HCT116 (cell line): Measurements from ENCODE around the gene JAK1. TPM values are rescaled to one million over a fixed set of nuclear protein-coding genes. Genes with fewer than 3 reads are reported as not detected.

Source experiments
- ATAC-seq: fragments of 200-7000 bp; cut with Tn5 transposase; 2 replicates; pipeline ENCODE4 v1.9.1; 2020; ENCODE audit warnings: mild to moderate bottlenecking, moderate library complexity
- BruUV-seq: library from RNA; stranded (reverse); fragments of 400-500 nt; replicated peaks from 2 replicates; lab custom pipeline; 2021; lab: Mats Ljungman, UMichigan
- CTCF ChIA-PET: fragments of 300-600 bp; sonication (Branson Sonifier 250); formaldehyde crosslinking; loops from one replicate; lab custom pipeline; 2021; ENCODE audit warnings: antibody characterized with exemption; lab: Charles Lee
- POLR2A ChIA-PET: fragments of 300-600, 350-600 bp; sonication (Branson Sonifier 250); formaldehyde crosslinking; loops from one replicate; lab custom pipeline; 2021; ENCODE audit warnings: antibody characterized with exemption; lab: Charles Lee
- RAD21 ChIA-PET, 2 experiments: fragments of 300-600 bp; sonication (Branson Sonifier 250); formaldehyde crosslinking; loops; one replicate each; lab custom pipeline; 2023; ENCODE audit warnings: low total read pairs in 2 of 2; ENCODE audit not compliant: uncharacterized antibody in 2 of 2, unreplicated experiment in 2 of 2, low non-redundant PET in 1 of 2; lab: Charles Lee
- DNase-seq: peaks from one replicate; pipeline ENCODE4 v3.0.0-alpha.2; 2010; ENCODE audit warnings: low read depth, low spot score
- H2AFZ ChIP-seq: fragments of 200-600 bp; shearing (Covaris generic), sonication (generic); 2 replicates; pipeline ENCODE4 v1.6.1; 2017; ENCODE audit warnings: low read depth, mixed run types, mixed read lengths, antibody characterized with exemption, low read length; ENCODE audit not compliant: poor library complexity, severe bottlenecking
- H3K27ac ChIP-seq: 2 replicates; pipeline ENCODE4 v1.5.1; 2012; ENCODE audit warnings: low read depth, low read length
- H3K27me3 ChIP-seq: fragments of 200-600 bp; sonication (generic); 2 replicates; pipeline ENCODE4 v1.6.1; 2016; ENCODE audit warnings: mixed run types, low read length, mixed read lengths; ENCODE audit not compliant: insufficient read depth
- H3K36me3 ChIP-seq, 2 experiments: fragments of 200-500 bp in 1 of 2; fragments of 200-600 bp in 1 of 2; sonication (Bioruptor generic) in 1 of 2; sonication (generic) in 1 of 2; 2 replicates each; pipeline versions ENCODE4 v1.5.1 to v1.6.1; 2014 to 2016; ENCODE audit warnings: low read length in 2 of 2, inconsistent platforms in 1 of 2, mixed read lengths in 1 of 2, mixed run types in 1 of 2; ENCODE audit not compliant: insufficient read depth in 2 of 2, control insufficient read depth in 1 of 2
- H3K4me1 ChIP-seq, 2 experiments: fragments of 200-600 bp in 1 of 2; sonication (generic) in 1 of 2; 2 replicates each; pipeline versions ENCODE4 v1.5.1 to v1.6.1; 2012 to 2017; ENCODE audit warnings: low read length in 2 of 2, inconsistent platforms in 1 of 2, mild to moderate bottlenecking in 1 of 2, mixed read lengths in 1 of 2, mixed run types in 1 of 2, moderate library complexity in 1 of 2; ENCODE audit not compliant: insufficient read depth in 2 of 2, control insufficient read depth in 1 of 2
- H3K4me2 ChIP-seq: fragments of 200-600 bp; sonication (generic); 2 replicates; pipeline ENCODE4 v1.6.1; 2017; ENCODE audit warnings: mixed run types, low read length, mixed read lengths
- H3K4me3 ChIP-seq, 2 experiments: fragments of 200-600 bp in 1 of 2; sonication (generic) in 1 of 2; replicated peaks in 1 of 2; 2 replicates each; pipeline ENCODE4 v1.5.1; 2011 to 2016; ENCODE audit warnings: low read length in 2 of 2, control low read depth in 1 of 2, low read depth in 1 of 2, mild to moderate bottlenecking in 1 of 2, mixed read lengths in 1 of 2, mixed run types in 1 of 2
- H3K79me2 ChIP-seq: fragments of 200-600 bp; sonication (generic); 2 replicates; pipeline ENCODE4 v1.6.1; 2017; ENCODE audit warnings: mild to moderate bottlenecking, mixed run types, low read length, moderate library complexity, mixed read lengths; ENCODE audit not compliant: insufficient read depth
- H3K9ac ChIP-seq: fragments of 200-600 bp; sonication (generic); 2 replicates; pipeline ENCODE4 v1.6.1; 2016; ENCODE audit warnings: low read length, mixed read lengths
- H3K9me2 ChIP-seq: fragments of 200-600 bp; sonication (generic), shearing (Covaris generic); 2 replicates; pipeline ENCODE4 v1.6.1; 2017; ENCODE audit warnings: mixed run types, mild to moderate bottlenecking, moderate library complexity; ENCODE audit not compliant: insufficient read depth
- H3K9me3 ChIP-seq, 2 experiments: fragments of 200-500 bp in 1 of 2; fragments of 200-600 bp in 1 of 2; sonication (Bioruptor generic) in 1 of 2; sonication (generic) in 1 of 2; 2 replicates each; pipeline ENCODE4 v1.6.1; 2014 to 2017; ENCODE audit warnings: low read length in 2 of 2, mixed read lengths in 2 of 2, inconsistent platforms in 1 of 2, low read depth in 1 of 2, mild to moderate bottlenecking in 1 of 2, mixed run types in 1 of 2, moderate library complexity in 1 of 2; ENCODE audit not compliant: control insufficient read depth in 1 of 2, insufficient read depth in 1 of 2
- H4K20me1 ChIP-seq: fragments of 200-600 bp; sonication (generic), shearing (Covaris generic); 2 replicates; pipeline ENCODE4 v1.6.1; 2017; ENCODE audit warnings: mixed run types, mild to moderate bottlenecking, moderate library complexity; ENCODE audit not compliant: insufficient read depth
- CBX3 ChIP-seq: IDR thresholded peaks from 2 replicates; pipeline ENCODE4 v1.6.1; 2012; ENCODE audit warnings: low read depth
- ELF1 ChIP-seq: IDR thresholded peaks from 2 replicates; pipeline ENCODE4 v1.6.1; 2012; ENCODE audit warnings: low read depth, borderline replicate concordance
- FOSL1 ChIP-seq: IDR thresholded peaks from 2 replicates; pipeline ENCODE4 v1.6.1; 2012; ENCODE audit warnings: low read depth
- JUND ChIP-seq: IDR thresholded peaks from 2 replicates; pipeline ENCODE4 v1.6.1; 2012
- SRF ChIP-seq: IDR thresholded peaks from 2 replicates; pipeline ENCODE4 v1.6.1; 2012; ENCODE audit warnings: low read depth
- YY1 ChIP-seq: IDR thresholded peaks from 2 replicates; pipeline ENCODE4 v1.6.1; 2011; ENCODE audit warnings: low read length, low read depth, moderate library complexity, mild to moderate bottlenecking; ENCODE audit not compliant: insufficient replicate concordance; ENCODE audit errors: extremely low read depth
- intact Hi-C: fragments of 100-400 bp; cut with micrococcal nuclease; formaldehyde crosslinking; loops from 2 replicates; pipeline ENCODE4 v1.10.0; 2022
- total RNA-seq: library from RNA; stranded (reverse); gene quantifications from one replicate; pipeline ENCODE4 v1.2.1, GENCODE V29; 2021; ENCODE audit not compliant: unreplicated experiment
- TF ChIP-seq, protein P1 (sequence below): IDR thresholded peaks from 2 replicates; pipeline ENCODE4 v1.6.1; 2011; ENCODE audit warnings: mild to moderate bottlenecking, low read length, moderate library complexity; ENCODE audit not compliant: insufficient replicate concordance; ENCODE audit errors: extremely low read depth
- TF ChIP-seq, protein P2 (sequence below): IDR thresholded peaks from 2 replicates; pipeline ENCODE4 v1.6.1; 2012; ENCODE audit warnings: low read depth

JAK1 gene
- total RNA-seq, 1 experiment from 2014 or later = 53.2 TPM

DNA sequence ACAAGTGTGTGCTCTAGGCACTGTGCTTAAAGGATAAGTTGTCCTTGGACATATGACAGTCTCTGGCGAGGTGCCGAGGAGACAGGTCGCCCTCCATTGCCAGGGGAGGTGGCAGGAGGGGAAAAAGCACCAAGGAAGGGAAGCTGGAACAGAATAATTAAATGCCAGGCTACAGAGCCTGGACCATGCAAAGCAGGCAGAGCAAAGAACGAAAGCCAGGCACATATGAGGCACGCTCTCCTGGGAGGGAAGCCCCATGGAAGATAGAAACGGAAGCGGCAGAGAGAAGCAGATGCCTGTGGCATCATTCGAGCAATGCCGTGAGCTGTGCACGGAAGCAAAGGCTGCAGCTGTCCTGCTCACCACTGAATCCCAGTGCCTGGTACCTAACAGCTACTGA is 91.2 kb downstream of the JAK1 start:
- H3K36me3 ChIP-seq = no peaks in the 10 kb centered on the region
- no peak for TF ChIP-seq FOSL1
- no peak for TF ChIP-seq YY1
- TF ChIP-seq, protein P1, sequence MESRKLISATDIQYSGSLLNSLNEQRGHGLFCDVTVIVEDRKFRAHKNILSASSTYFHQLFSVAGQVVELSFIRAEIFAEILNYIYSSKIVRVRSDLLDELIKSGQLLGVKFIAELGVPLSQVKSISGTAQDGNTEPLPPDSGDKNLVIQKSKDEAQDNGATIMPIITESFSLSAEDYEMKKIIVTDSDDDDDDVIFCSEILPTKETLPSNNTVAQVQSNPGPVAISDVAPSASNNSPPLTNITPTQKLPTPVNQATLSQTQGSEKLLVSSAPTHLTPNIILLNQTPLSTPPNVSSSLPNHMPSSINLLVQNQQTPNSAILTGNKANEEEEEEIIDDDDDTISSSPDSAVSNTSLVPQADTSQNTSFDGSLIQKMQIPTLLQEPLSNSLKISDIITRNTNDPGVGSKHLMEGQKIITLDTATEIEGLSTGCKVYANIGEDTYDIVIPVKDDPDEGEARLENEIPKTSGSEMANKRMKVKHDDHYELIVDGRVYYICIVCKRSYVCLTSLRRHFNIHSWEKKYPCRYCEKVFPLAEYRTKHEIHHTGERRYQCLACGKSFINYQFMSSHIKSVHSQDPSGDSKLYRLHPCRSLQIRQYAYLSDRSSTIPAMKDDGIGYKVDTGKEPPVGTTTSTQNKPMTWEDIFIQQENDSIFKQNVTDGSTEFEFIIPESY = no peak
- TF ChIP-seq, protein P2, sequence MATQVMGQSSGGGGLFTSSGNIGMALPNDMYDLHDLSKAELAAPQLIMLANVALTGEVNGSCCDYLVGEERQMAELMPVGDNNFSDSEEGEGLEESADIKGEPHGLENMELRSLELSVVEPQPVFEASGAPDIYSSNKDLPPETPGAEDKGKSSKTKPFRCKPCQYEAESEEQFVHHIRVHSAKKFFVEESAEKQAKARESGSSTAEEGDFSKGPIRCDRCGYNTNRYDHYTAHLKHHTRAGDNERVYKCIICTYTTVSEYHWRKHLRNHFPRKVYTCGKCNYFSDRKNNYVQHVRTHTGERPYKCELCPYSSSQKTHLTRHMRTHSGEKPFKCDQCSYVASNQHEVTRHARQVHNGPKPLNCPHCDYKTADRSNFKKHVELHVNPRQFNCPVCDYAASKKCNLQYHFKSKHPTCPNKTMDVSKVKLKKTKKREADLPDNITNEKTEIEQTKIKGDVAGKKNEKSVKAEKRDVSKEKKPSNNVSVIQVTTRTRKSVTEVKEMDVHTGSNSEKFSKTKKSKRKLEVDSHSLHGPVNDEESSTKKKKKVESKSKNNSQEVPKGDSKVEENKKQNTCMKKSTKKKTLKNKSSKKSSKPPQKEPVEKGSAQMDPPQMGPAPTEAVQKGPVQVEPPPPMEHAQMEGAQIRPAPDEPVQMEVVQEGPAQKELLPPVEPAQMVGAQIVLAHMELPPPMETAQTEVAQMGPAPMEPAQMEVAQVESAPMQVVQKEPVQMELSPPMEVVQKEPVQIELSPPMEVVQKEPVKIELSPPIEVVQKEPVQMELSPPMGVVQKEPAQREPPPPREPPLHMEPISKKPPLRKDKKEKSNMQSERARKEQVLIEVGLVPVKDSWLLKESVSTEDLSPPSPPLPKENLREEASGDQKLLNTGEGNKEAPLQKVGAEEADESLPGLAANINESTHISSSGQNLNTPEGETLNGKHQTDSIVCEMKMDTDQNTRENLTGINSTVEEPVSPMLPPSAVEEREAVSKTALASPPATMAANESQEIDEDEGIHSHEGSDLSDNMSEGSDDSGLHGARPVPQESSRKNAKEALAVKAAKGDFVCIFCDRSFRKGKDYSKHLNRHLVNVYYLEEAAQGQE = no peak
- TF ChIP-seq ELF1 = no peak
- no peak for TF ChIP-seq SRF
- no peak for TF ChIP-seq CBX3
- no peak for TF ChIP-seq JUND
- intact Hi-C loops = no loop called here

More for the DNA sequence above, 91.2 kb downstream of the JAK1 start:
- Histone ChIP-seq H3K79me2 (no peaks in the 10 kb centered on the region), H3K4me3 (no peak overlapping the region), H4K20me1 (no peaks in the 10 kb centered on the region), H3K4me1 (no peaks in the 10 kb centered on the region), H3K9ac (no peak overlapping the region), H2AFZ (no peak overlapping the region), H3K27ac (no peak overlapping the region), H3K9me3 (no peaks in the 10 kb centered on the region), H3K27me3 (no peaks in the 10 kb centered on the region), H3K4me2 (no peak overlapping the region), H3K9me2 (no peaks in the 10 kb centered on the region)
- ChIA-PET RAD21 (no interaction called here), POLR2A (no interaction called here), CTCF (no interaction called here)
- no TSS peak for BruUV-seq
- DNase-seq (no peak), ATAC-seq (no peak)
